Erythroblast (primary cell): ENCODE results near the gene CAPN13.

Experiments used
- GATA1 ChIP-seq: IDR thresholded peaks from 2 replicates; pipeline ENCODE4 v1.6.1; 2011; ENCODE audit warnings: low read depth, mild to moderate bottlenecking, control low read depth, low read length, moderate library complexity
- POLR2A ChIP-seq: IDR thresholded peaks from 2 replicates; pipeline ENCODE4 v1.6.1; 2011; ENCODE audit warnings: mild to moderate bottlenecking, low read length

- no peak for TF ChIP-seq POLR2A
- TF ChIP-seq GATA1, result no peak
These were observed 127.1 kb downstream of the CAPN13 start for GRCh38 chr2:30680121-30680520.
